GM19455 (cell line): ENCODE measurements around the gene KAT7.

Experiments used
- ATAC-seq: cut with Tn5 transposase; IDR thresholded peaks from one replicate; pipeline ENCODE4 v1.9.1; 2021; ENCODE audit not compliant: unreplicated experiment

The KAT7 gene

GRCh38 chr17:49866882-49867413 lies 78.5 kb downstream of the KAT7 start:
- no peak for ATAC-seq

- no peak for ATAC-seq
Observed at GRCh38 chr17:49869038-49869374, 80.5 kb downstream of the KAT7 start.

- no peak for ATAC-seq
Observed at GRCh38 chr17:49870298-49870697, 81.8 kb downstream of the KAT7 start.

- ATAC-seq: no peak
Observed at GRCh38 chr17:49871211-49871610, 82.7 kb downstream of the KAT7 start.

GRCh38 chr17:49872754-49873377 lies 84.4 kb downstream of the KAT7 start:
- no peak for ATAC-seq

- ATAC-seq: no peak
Observed at GRCh38 chr17:49873466-49873865, 85.0 kb downstream of the KAT7 start.

GRCh38 chr17:49873926-49874325 lies 85.4 kb downstream of the KAT7 start:
- no peak for ATAC-seq

GRCh38 chr17:49874911-49875310 lies 86.4 kb downstream of the KAT7 start:
- no peak for ATAC-seq

GRCh38 chr17:49875685-49876084 lies 87.2 kb downstream of the KAT7 start:
- ATAC-seq: no peak

- ATAC-seq: no peak
Observed at GRCh38 chr17:49878931-49879904, 90.7 kb downstream of the KAT7 start.

- no peak for ATAC-seq
Observed at GRCh38 chr17:49880291-49881053, 92.0 kb downstream of the KAT7 start.

GRCh38 chr17:49881054-49881402 lies 92.5 kb downstream of the KAT7 start:
- no peak for ATAC-seq

GRCh38 chr17:49882434-49882833 lies 94.0 kb downstream of the KAT7 start:
- ATAC-seq: no peak
